ENCODE results near the gene PKIG. TPM values are rescaled to one million over a fixed set of nuclear protein-coding genes. Genes with fewer than 3 reads are reported as not detected.

Gene PKIG
- total RNA-seq, 1 experiment from 2014 or later, result 27.0 TPM

DNA sequence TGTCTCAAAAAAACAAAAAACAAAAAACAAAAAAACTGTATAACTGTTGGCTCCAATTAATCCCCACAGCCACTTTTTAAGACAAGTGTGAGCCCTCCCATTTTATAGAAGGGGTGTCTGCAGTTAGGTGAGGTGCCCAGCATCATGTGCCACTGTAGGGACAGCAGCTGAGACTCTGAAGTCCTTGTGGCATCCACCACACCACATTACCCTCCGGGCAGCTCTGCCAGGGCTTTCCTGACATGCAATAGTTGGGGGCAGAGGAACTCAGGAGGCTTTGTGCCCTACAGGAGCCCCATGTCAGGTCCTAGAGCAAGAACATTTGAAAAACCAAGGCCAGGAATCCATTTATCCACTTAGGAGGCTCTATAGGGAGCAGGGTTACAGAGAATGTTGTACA is 17.3 kb downstream of the PKIG start:
- Histone ChIP-seq H3K79me2 (ENCODE audit: insufficient read depth, low read length) (no peaks in the 10 kb centered on the region), H3K27ac (ENCODE audit: insufficient read length, low read depth, low read length) (no peak overlapping the region)

More for the DNA sequence above, 17.3 kb downstream of the PKIG start:
- Histone ChIP-seq H2BK120ac (ENCODE audit: low read depth, low read length, poor library complexity, severe bottlenecking) (no peak overlapping the region), H3K4me1 (ENCODE audit: insufficient read depth, low read length) (peaks cover 8% of the 10 kb centered on the region; the same call in 1 of the 2 replicates), H3K4me2 (ENCODE audit: insufficient read depth, insufficient read length, low read length) (no peak overlapping the region), H3K27me3 (ENCODE audit: insufficient read depth, low read length) (no peaks in the 10 kb centered on the region), H2AK5ac (ENCODE audit: insufficient read length, low read length) (no peak overlapping the region), H4K20me1 (ENCODE audit: control insufficient read depth, insufficient read depth, insufficient read length) (no peaks in the 10 kb centered on the region), H2AFZ (ENCODE audit: low read length) (no peak overlapping the region), H3T11ph (ENCODE audit: low read length) (no peak overlapping the region), H3K9ac (ENCODE audit: extremely low read depth, insufficient read length, low read length) (no peak overlapping the region), H2BK12ac (ENCODE audit: insufficient read length, low read depth, low read length) (no peak overlapping the region), H3K9me3 (ENCODE audit: control insufficient read depth, low read depth, low read length) (no peaks in the 10 kb centered on the region), H2BK20ac (ENCODE audit: low read depth, low read length, poor library complexity, severe bottlenecking) (no peak overlapping the region), H3K4ac (ENCODE audit: low read depth, low read length) (no peak overlapping the region), H2BK5ac (ENCODE audit: insufficient read length, low read length) (no peak overlapping the region), H4K5ac (ENCODE audit: insufficient read length, low read depth, low read length) (no peak overlapping the region), H4K8ac (replicated peaks; ENCODE audit: insufficient read length, low read depth, low read length) (no peak overlapping the region), H2BK15ac (ENCODE audit: low read depth, low read length) (no peak overlapping the region), H3K56ac (ENCODE audit: insufficient read length, low read depth, low read length) (no peak overlapping the region), H3K14ac (ENCODE audit: insufficient read depth, low read length) (no peak overlapping the region), H3K79me1 (ENCODE audit: insufficient read depth, low read depth, low read length, poor library complexity, severe bottlenecking) (no peaks in the 10 kb centered on the region), H3K23me2 (ENCODE audit: insufficient read length, low read depth, low read length, poor library complexity, severe bottlenecking) (no peaks in the 10 kb centered on the region), H3K18ac (ENCODE audit: insufficient read length, low read depth, low read length) (no peak overlapping the region), H4K91ac (ENCODE audit: insufficient read length, low read depth, low read length) (no peak overlapping the region), H3K23ac (ENCODE audit: insufficient read length, low read depth, low read length) (no peak overlapping the region)
- Mint-ChIP-seq H3K27me3 (ENCODE audit: low read depth) (no peaks in the 10 kb centered on the region), H3K36me3 (ENCODE audit: insufficient read depth in 1 of 3, low read depth in 3 of 3) (no peaks in the 10 kb centered on the region), H3K4me1 (peaks cover 33 to 35% of the 10 kb centered on the region in 2 experiments), H3K4me3 (no peak overlapping the region), H3K27ac (no peak overlapping the region), H3K9me3 (no peaks in the 10 kb centered on the region)
- TF ChIP-seq, protein P1, sequence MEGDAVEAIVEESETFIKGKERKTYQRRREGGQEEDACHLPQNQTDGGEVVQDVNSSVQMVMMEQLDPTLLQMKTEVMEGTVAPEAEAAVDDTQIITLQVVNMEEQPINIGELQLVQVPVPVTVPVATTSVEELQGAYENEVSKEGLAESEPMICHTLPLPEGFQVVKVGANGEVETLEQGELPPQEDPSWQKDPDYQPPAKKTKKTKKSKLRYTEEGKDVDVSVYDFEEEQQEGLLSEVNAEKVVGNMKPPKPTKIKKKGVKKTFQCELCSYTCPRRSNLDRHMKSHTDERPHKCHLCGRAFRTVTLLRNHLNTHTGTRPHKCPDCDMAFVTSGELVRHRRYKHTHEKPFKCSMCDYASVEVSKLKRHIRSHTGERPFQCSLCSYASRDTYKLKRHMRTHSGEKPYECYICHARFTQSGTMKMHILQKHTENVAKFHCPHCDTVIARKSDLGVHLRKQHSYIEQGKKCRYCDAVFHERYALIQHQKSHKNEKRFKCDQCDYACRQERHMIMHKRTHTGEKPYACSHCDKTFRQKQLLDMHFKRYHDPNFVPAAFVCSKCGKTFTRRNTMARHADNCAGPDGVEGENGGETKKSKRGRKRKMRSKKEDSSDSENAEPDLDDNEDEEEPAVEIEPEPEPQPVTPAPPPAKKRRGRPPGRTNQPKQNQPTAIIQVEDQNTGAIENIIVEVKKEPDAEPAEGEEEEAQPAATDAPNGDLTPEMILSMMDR (conservative IDR thresholded peaks at IDR 0.05), result no peak
- no peak for DNase-seq
- WGBS (ENCODE audit: extremely low coverage, insufficient read length, low lambda C conversion rate), result no CpG with 5 or more reads among the region's 1 CpG
